Mesothelial cell of epicardium (in vitro differentiated cells): ENCODE data around the gene JPH3. TPM values are rescaled to one million over a fixed set of nuclear protein-coding genes. Genes with fewer than 3 reads are reported as not detected.
"Not testable (repeated sequence)": the region's sequence is repeated elsewhere in the genome, so short reads cannot be mapped to it uniquely, and the experiment has no call there.

Experiments used
- DNase-seq, 2 experiments: peaks; one replicate each; pipeline ENCODE4 v3.0.0; 2021; ENCODE audit warnings: low spot score in 2 of 2; ENCODE audit not compliant: unreplicated experiment in 2 of 2
- H3K27ac Mint-ChIP-seq: 2 replicates; pipeline ENCODE4 v1.8.0; 2021; ENCODE audit warnings: mixed read lengths
- H3K27me3 Mint-ChIP-seq: 2 replicates; pipeline ENCODE4 v1.8.0; 2021; ENCODE audit warnings: low read depth, mixed read lengths
- H3K36me3 Mint-ChIP-seq: 2 replicates; pipeline ENCODE4 v1.8.0; 2021; ENCODE audit warnings: mixed read lengths
- H3K4me1 Mint-ChIP-seq: 2 replicates; pipeline ENCODE4 v1.8.0; 2021; ENCODE audit warnings: mixed read lengths
- H3K4me3 Mint-ChIP-seq: 2 replicates; pipeline ENCODE4 v1.8.0; 2021; ENCODE audit warnings: mild to moderate bottlenecking, moderate library complexity, mixed read lengths
- H3K9me3 Mint-ChIP-seq: 2 replicates; pipeline ENCODE4 v1.8.0; 2021; ENCODE audit warnings: mixed read lengths
- CTCF ChIP-seq: fragments of 200-600 bp; sonication (generic); IDR thresholded peaks from one replicate; pipeline ENCODE4 v1.5.0; 2021; ENCODE audit warnings: antibody characterized with exemption; ENCODE audit not compliant: unreplicated experiment
- total RNA-seq: library from RNA; stranded (reverse); gene quantifications from 3 replicates; pipeline ENCODE4 v1.2.1, GENCODE V29; 2021

The JPH3 gene
- total RNA-seq, 1 donor from 2014 or later = 16.8 TPM

GRCh38 chr16:87680272-87680644 is 78.0 kb downstream of the JPH3 start:
- H3K4me3 Mint-ChIP-seq = no peak overlapping the region
- no peak for DNase-seq
- no peaks in the 10 kb centered on the region for H3K9me3 Mint-ChIP-seq
- no peak overlapping the region for H3K27ac Mint-ChIP-seq
- no peaks in the 10 kb centered on the region for H3K36me3 Mint-ChIP-seq
- TF ChIP-seq CTCF = no peak
- H3K4me1 Mint-ChIP-seq = peaks cover 1% of the 10 kb centered on the region
- H3K27me3 Mint-ChIP-seq = no peaks in the 10 kb centered on the region

GRCh38 chr16:87681051-87681602 is 78.8 kb downstream of the JPH3 start:
- H3K9me3 Mint-ChIP-seq, H3K27me3 Mint-ChIP-seq, H3K4me3 Mint-ChIP-seq, DNase-seq, H3K36me3 Mint-ChIP-seq, H3K4me1 Mint-ChIP-seq, H3K27ac Mint-ChIP-seq: not testable (repeated sequence)

DNA sequence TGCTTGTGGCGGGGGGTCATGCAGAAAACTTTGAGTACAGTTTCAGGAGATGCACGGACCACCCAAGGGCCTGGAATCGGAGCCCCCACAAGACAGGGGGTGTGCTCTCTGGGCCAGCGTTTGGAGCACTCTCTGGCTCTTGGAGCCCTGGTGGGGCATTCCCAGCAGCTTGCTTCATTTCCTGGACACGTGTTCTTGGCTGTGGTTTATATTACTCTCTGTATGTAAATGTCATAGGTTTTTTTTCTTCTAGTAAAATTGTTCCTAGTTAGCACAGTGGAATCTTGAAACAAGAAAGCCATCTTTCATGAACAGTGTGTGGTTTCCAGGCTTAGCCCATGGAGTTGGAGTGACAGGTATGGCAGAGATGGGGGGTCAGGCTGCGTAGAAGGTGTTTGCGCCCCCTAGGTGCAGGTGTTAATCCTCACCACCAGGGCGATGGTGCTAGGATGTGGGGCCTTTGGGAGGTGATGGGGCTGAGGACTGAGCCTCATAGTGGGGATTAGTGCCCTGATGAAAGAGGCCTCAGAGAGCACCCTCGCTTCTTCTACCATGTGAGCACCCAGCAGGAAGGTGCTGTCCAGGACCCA is 79.8 kb downstream of the JPH3 start:
- no peak for DNase-seq
- H3K36me3 Mint-ChIP-seq = no peaks in the 10 kb centered on the region
- peak overlapping the region; percentile 25 for H3K27ac Mint-ChIP-seq
- no peak for TF ChIP-seq CTCF
- peaks cover 1% of the 10 kb centered on the region for H3K4me1 Mint-ChIP-seq
- no peak overlapping the region for H3K4me3 Mint-ChIP-seq
- H3K27me3 Mint-ChIP-seq = no peaks in the 10 kb centered on the region
- H3K9me3 Mint-ChIP-seq = no peaks in the 10 kb centered on the region

GRCh38 chr16:87682852-87683399 is 80.6 kb downstream of the JPH3 start:
- H3K27ac Mint-ChIP-seq = no peak overlapping the region
- no peaks in the 10 kb centered on the region for H3K9me3 Mint-ChIP-seq
- peaks cover 1% of the 10 kb centered on the region for H3K4me1 Mint-ChIP-seq
- no peak overlapping the region for H3K4me3 Mint-ChIP-seq
- TF ChIP-seq CTCF = no peak
- no peaks in the 10 kb centered on the region for H3K27me3 Mint-ChIP-seq
- H3K36me3 Mint-ChIP-seq = no peaks in the 10 kb centered on the region
- no peak for DNase-seq

DNA sequence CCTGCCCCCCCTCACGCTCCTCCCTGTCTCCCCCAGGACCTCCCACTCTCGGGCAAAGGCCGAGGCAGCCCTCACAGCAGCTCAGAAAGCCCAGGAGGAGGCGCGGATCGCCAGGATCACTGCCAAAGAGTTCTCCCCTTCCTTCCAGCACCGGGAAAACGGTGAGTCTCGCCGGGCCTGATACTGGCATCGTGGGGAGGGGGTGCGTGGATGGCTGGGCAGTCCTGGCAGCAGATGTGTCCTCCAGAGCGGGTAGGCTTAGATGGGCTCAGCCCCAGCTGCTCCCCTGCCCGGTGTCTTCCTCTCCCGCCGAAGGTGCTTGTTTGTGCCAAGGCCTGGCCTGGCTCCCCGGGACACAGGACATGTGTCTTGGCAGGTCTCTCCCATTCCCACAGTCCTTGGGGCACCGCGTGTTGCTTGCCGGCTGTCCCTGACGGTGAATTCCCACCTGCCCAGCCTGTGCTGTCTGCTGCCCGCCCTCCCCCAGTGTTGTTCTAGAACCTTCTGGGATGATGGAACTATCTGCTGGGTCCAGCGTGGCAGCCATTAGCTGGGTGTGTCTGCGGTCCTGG is 81.9 kb downstream of the JPH3 start:
- H3K9me3 Mint-ChIP-seq = no peaks in the 10 kb centered on the region
- no peaks in the 10 kb centered on the region for H3K36me3 Mint-ChIP-seq
- H3K4me1 Mint-ChIP-seq = peaks cover 1% of the 10 kb centered on the region
- H3K4me3 Mint-ChIP-seq = no peak overlapping the region
- no peak overlapping the region for H3K27ac Mint-ChIP-seq
- no peaks in the 10 kb centered on the region for H3K27me3 Mint-ChIP-seq
- DNase-seq = no peak
- no peak for TF ChIP-seq CTCF

- no peak for TF ChIP-seq CTCF
- Mint-ChIP-seq H3K36me3 (no peaks in the 10 kb centered on the region), H3K27ac (no peak overlapping the region), H3K4me1 (peaks cover 1% of the 10 kb centered on the region), H3K9me3 (no peaks in the 10 kb centered on the region), H3K4me3 (no peak overlapping the region), H3K27me3 (no peaks in the 10 kb centered on the region)
- DNase-seq = no peak
These were observed 82.5 kb downstream of the JPH3 start for GRCh38 chr16:87684711-87685404.
